Stimulated activated CD4-positive, alpha-beta T cell treated with anti-CD3 and anti-CD28 coated beads, Interleukin-12 subunit alpha, Interleukin-12 subunit beta, amount 100 ng/mL, for 24 hours (primary cell): Measurements from ENCODE around the gene DCP1B.
"Not testable (repeated sequence)": the region's sequence is repeated elsewhere in the genome, so short reads cannot be mapped to it uniquely, and the experiment has no call there.

Experiments
- DNase-seq, 2 experiments: peaks; one replicate each; pipeline ENCODE4 v3.0.0-alpha.2; 2020; ENCODE audit warnings: low read depth in 2 of 2

DCP1B gene

GRCh38 chr12:1977109-1977508 is 27.1 kb downstream of the DCP1B start:
- no peak for DNase-seq

- DNase-seq = no peak
Observed at GRCh38 chr12:1974812-1975211, 29.4 kb downstream of the DCP1B start.

GRCh38 chr12:1972856-1973317 is 31.4 kb downstream of the DCP1B start:
- DNase-seq = no peak

GRCh38 chr12:1972260-1972659 is 32.0 kb downstream of the DCP1B start:
- DNase-seq = no peak

- no peak for DNase-seq
Observed at GRCh38 chr12:1970331-1970900, 33.8 kb downstream of the DCP1B start.

- DNase-seq = no peak
Observed at GRCh38 chr12:1966561-1967226, 37.6 kb downstream of the DCP1B start.

- DNase-seq = no peak
Observed at GRCh38 chr12:1965916-1966315, 38.3 kb downstream of the DCP1B start.

- no peak for DNase-seq
Observed at GRCh38 chr12:1962051-1963020, 41.9 kb downstream of the DCP1B start.

- DNase-seq = no peak
Observed at GRCh38 chr12:1956716-1957115, 47.5 kb downstream of the DCP1B start.

- no peak for DNase-seq
Observed at GRCh38 chr12:1949771-1950470, 54.3 kb downstream of the DCP1B start.

- no peak for DNase-seq
Observed at GRCh38 chr12:1948883-1949282, 55.4 kb downstream of the DCP1B start.

- DNase-seq = no peak
Observed at GRCh38 chr12:1947081-1947480, 57.2 kb downstream of the DCP1B start.

GRCh38 chr12:1946296-1946695 is 58.0 kb downstream of the DCP1B start:
- DNase-seq = no peak

- not testable (repeated sequence) for DNase-seq
Observed at GRCh38 chr12:1945502-1945901, 58.8 kb downstream of the DCP1B start.

- DNase-seq = peak; percentile 72 to 88
Observed at GRCh38 chr12:1939801-1940607, 64.3 kb downstream of the DCP1B start.

- no peak for DNase-seq
Observed at GRCh38 chr12:1939331-1939730, 64.9 kb downstream of the DCP1B start.

GRCh38 chr12:1937481-1938224 is 66.6 kb downstream of the DCP1B start:
- DNase-seq = no peak

- DNase-seq = no peak
Observed at GRCh38 chr12:1936406-1937320, 67.6 kb downstream of the DCP1B start.

- no peak for DNase-seq
Observed at GRCh38 chr12:1935700-1936378, 68.4 kb downstream of the DCP1B start.
